ENCODE results near the gene SLC22A31.
"Not testable (repeated sequence)": the region's sequence is repeated elsewhere in the genome, so short reads cannot be mapped to it uniquely, and the experiment has no call there.

SLC22A31 gene

DNA sequence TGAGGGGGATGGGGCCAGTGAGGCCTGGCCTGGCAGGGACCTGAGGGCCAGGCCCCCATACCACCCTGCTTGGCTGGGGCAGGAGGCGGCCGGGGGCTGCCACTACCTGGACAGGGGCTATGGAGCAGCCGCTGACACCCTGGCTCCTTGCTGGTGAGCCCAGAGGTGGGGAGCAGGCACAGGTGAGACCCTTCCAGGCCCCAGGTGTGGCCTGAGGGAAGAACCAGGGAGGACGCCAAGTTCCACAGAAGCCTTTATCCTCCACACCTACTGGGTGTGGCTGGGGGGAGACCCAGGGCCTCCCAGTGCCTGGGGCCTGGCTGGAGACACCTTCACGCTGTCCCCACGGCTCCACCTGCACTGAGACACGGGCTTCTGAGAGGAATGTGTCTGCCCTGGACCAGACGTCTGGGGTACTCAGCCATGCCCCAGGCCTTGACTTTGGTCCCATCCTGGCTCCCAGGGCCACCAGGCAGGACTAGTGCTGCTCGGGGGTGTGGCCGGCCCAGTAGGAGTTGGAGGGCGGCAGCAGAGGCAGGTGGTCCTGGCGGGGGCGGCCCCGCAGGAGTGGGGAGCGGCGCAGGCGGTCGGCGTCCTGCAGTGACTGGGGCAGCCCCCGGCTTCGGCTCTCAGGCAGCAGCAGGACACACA, 4.7 kb downstream of the SLC22A31 start:
- no peaks in the 10 kb centered on the region for H3K36me3 ChIP-seq (ENCODE audit: control insufficient read depth, insufficient read depth, low read length)
- H3K4me1 ChIP-seq (ENCODE audit: control insufficient read depth, insufficient read depth, low read length) = no peaks in the 10 kb centered on the region
- H3K4me3 ChIP-seq (ENCODE audit: low read length) = no peak overlapping the region
- H3K27ac ChIP-seq (ENCODE audit: low read depth, low read length) = no peak overlapping the region
- H3K27me3 ChIP-seq (ENCODE audit: control insufficient read depth, insufficient read depth, low read length) = peaks cover 21% of the 10 kb centered on the region
- no peak overlapping the region for H3K9ac ChIP-seq (ENCODE audit: low read length)

DNA sequence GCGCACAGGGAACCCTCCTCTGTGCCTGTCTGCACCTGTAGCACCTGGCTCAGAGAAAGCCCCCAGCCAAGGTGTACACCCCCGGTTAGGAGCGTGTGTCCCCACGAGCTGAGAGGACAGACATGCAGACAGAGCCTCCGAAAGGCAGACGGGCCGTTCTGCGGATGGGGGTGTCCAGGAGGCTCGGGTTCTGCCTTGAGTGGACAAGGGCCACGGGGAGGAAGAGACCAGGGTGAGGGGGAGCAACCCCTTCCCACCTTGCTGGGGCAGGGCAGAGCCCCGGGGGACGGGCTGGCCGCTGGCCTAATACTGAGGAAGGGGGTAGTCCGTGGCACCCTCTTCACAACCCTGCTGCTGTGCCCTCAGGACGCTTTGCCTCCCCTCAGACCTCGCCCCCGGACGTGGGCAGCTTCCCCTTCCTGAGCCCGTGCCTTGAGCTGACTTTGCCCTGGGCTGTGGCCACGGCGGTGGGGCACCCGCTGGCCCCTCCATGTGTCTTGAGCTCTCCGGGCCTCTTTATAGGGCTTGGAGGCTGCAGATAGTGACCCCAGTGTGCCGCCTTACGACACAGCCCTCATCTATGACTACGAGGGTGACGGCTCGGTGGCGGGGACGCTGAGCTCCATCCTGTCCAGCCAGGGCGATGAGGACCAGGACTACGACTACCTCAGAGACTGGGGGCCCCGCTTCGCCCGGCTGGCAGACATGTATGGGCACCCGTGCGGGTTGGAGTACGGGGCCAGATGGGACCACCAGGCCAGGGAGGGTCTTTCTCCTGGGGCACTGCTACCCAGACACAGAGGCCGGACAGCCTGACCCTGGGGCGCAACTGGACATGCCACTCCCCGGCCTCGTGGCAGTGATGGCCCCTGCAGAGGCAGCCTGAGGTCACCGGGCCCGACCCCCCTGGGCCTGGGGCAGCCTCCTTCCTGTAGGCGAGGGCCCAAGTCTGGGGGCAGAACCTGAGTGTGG, 5.7 kb downstream of the SLC22A31 start:
- Histone ChIP-seq H3K27me3 (ENCODE audit: control insufficient read depth, insufficient read depth, low read length) (peaks cover 11% of the 10 kb centered on the region), H3K4me3 (ENCODE audit: low read length) (no peak overlapping the region), H3K9ac (ENCODE audit: low read length) (no peak overlapping the region), H3K4me1 (ENCODE audit: control insufficient read depth, insufficient read depth, low read length) (no peaks in the 10 kb centered on the region), H3K27ac (ENCODE audit: low read depth, low read length) (no peak overlapping the region), H3K36me3 (ENCODE audit: control insufficient read depth, insufficient read depth, low read length) (no peaks in the 10 kb centered on the region)

DNA sequence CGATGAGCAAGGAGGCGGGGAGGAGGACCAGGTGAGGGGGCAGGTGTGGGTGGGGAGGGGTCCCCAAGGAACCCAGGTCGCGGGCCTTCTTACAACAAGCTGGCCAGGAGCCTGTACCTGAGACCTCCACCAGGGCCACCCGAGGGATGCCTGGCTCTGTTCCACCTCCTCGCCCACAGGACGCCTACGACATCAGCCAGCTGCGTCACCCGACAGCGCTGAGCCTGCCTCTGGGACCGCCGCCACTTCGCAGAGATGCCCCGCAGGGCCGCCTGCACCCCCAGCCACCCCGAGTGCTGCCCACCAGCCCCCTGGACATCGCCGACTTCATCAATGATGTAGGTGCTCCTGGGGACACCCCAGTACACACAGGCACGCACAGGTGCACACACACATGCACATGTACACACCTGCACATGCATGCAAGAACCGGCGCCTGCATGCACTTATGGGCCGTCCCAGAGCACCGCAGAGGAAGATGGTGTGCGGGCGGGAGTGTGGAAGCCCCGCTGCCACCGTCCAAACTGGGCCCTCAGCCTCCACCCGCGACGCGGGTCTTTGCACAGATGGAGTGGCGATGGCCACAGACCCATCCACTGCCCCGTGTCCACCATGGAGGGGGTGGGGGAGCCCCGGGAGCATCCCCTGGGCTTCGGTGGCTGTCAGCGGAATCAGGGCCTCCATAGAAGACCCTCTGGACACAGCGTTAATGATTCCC, 6.6 kb downstream of the SLC22A31 start:
- Histone ChIP-seq H3K4me3 (ENCODE audit: low read length) (no peak overlapping the region), H3K4me1 (ENCODE audit: control insufficient read depth, insufficient read depth, low read length) (no peaks in the 10 kb centered on the region), H3K27me3 (ENCODE audit: control insufficient read depth, insufficient read depth, low read length) (peaks cover 6% of the 10 kb centered on the region), H3K36me3 (ENCODE audit: control insufficient read depth, insufficient read depth, low read length) (no peaks in the 10 kb centered on the region), H3K9ac (ENCODE audit: low read length) (no peak overlapping the region), H3K27ac (ENCODE audit: low read depth, low read length) (no peak overlapping the region)

DNA sequence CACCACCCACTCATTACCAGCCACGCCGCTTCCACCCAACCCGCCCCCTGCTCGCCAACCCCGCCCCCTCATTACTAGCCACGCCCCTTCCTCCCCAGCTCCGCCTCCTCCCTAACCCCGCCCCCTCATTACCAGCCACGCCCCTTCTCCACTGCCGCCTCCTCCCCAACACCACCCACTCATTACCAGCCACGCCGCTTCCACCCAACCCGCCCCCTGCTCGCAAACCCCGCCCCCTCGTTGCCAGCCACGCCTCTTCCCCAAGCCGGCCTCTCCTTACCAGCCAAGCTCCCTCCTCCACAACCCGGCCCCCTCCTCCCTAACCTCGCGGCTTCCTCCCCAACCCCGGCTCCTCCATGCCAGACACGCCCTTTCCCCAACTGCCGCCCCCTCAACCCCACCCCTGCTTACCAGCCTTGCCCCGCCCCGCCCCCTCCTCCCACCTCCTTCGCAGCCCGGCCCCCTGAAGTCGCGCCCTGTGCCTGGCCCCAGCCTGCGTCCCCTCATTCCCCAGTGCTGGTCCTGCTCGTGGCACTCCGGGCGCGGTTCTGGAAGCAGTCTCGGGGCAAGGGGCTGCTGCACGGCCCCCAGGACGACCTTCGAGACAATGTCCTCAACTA, 7.3 kb downstream of the SLC22A31 start:
- H3K27ac ChIP-seq (ENCODE audit: low read depth, low read length) = no peak overlapping the region
- H3K4me3 ChIP-seq (ENCODE audit: low read length) = no peak overlapping the region
- H3K9ac ChIP-seq (ENCODE audit: low read length) = no peak overlapping the region
- no peaks in the 10 kb centered on the region for H3K36me3 ChIP-seq (ENCODE audit: control insufficient read depth, insufficient read depth, low read length)
- no peaks in the 10 kb centered on the region for H3K4me1 ChIP-seq (ENCODE audit: control insufficient read depth, insufficient read depth, low read length)
- peaks cover 4% of the 10 kb centered on the region for H3K27me3 ChIP-seq (ENCODE audit: control insufficient read depth, insufficient read depth, low read length)

- not testable (repeated sequence) for H3K27me3 ChIP-seq (ENCODE audit: control insufficient read depth, insufficient read depth, low read length); H3K36me3 ChIP-seq (ENCODE audit: control insufficient read depth, insufficient read depth, low read length); H3K4me1 ChIP-seq (ENCODE audit: control insufficient read depth, insufficient read depth, low read length); H3K27ac ChIP-seq (ENCODE audit: low read depth, low read length); H3K9ac ChIP-seq (ENCODE audit: low read length)
- H3K4me3 ChIP-seq (ENCODE audit: low read length) = peak overlapping the region; percentile 58
Measured at GRCh38 chr16:89192186-89192955, 8.0 kb downstream of the SLC22A31 start.

DNA sequence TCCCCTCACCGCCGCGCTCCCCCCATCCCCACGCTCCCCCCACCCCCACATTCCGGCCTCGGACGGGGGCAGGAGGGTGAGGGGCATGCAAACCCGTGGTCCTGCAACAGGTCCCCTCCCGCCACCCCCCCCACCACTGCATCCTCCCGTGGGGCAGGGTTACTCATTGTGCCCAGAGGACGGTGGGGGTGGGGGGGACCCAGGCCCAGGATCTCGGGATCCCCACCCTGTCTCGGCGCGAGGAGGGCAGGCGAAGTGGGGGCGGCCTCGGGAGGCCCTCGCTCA, 8.5 kb downstream of the SLC22A31 start:
- no peaks in the 10 kb centered on the region for H3K4me1 ChIP-seq (ENCODE audit: control insufficient read depth, insufficient read depth, low read length)
- H3K27ac ChIP-seq (ENCODE audit: low read depth, low read length) = no peak overlapping the region
- H3K27me3 ChIP-seq (ENCODE audit: control insufficient read depth, insufficient read depth, low read length) = peaks cover 3% of the 10 kb centered on the region
- no peaks in the 10 kb centered on the region for H3K36me3 ChIP-seq (ENCODE audit: control insufficient read depth, insufficient read depth, low read length)
- no peak overlapping the region for H3K9ac ChIP-seq (ENCODE audit: low read length)
- H3K4me3 ChIP-seq (ENCODE audit: low read length) = peak overlapping the region; percentile 58

- Histone ChIP-seq H3K9ac (ENCODE audit: low read length) (no peak overlapping the region), H3K4me3 (ENCODE audit: low read length) (no peak overlapping the region), H3K27ac (ENCODE audit: low read depth, low read length) (no peak overlapping the region), H3K36me3 (ENCODE audit: control insufficient read depth, insufficient read depth, low read length) (no peaks in the 10 kb centered on the region), H3K27me3 (ENCODE audit: control insufficient read depth, insufficient read depth, low read length) (peaks cover 3% of the 10 kb centered on the region), H3K4me1 (ENCODE audit: control insufficient read depth, insufficient read depth, low read length) (no peaks in the 10 kb centered on the region)
Measured at GRCh38 chr16:89191033-89191900, 9.1 kb downstream of the SLC22A31 start.

DNA sequence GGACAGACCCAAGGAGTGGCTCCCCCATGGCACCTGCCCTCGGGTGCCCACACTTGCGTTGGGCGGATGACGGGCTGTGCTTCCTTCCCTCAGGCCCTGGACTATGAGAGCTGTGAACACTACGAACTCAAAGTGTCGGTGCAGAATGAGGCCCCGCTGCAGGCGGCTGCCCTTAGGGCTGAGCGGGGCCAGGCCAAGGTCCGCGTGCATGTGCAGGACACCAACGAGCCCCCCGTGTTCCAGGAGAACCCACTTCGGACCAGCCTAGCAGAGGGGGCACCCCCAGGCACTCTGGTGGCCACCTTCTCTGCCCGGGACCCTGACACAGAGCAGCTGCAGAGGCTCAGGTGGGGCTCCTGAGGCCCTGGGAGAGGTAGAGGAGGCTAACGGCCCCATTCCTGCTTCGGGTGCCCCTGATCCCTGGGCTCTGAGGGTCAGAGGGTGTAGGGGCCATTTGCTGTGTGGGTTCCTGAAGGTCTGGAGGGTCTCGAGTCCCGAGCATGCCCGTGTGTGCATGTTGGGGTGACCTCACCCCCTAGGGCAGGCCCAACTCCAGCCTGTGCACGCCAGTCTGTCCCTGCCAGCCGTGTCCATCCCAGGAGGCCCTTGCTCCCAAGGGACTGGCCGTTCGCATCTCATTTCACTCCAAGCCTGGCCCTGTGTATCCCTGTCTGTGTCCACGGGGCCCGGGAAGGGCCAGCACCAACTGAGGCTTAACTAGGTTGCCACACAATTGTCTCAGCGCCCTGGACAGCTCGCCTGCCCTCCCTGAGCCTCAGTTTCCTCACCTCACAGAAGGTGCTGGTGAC, 10.0 kb downstream of the SLC22A31 start:
- H3K27ac ChIP-seq (ENCODE audit: low read depth, low read length) = no peak overlapping the region
- H3K36me3 ChIP-seq (ENCODE audit: control insufficient read depth, insufficient read depth, low read length) = no peaks in the 10 kb centered on the region
- peaks cover 3% of the 10 kb centered on the region for H3K27me3 ChIP-seq (ENCODE audit: control insufficient read depth, insufficient read depth, low read length)
- H3K4me3 ChIP-seq (ENCODE audit: low read length) = no peak overlapping the region
- H3K9ac ChIP-seq (ENCODE audit: low read length) = no peak overlapping the region
- no peaks in the 10 kb centered on the region for H3K4me1 ChIP-seq (ENCODE audit: control insufficient read depth, insufficient read depth, low read length)

GRCh38 chr16:89189358-89190025, 10.8 kb downstream of the SLC22A31 start:
- Histone ChIP-seq H3K27ac (ENCODE audit: low read depth, low read length) (no peak overlapping the region), H3K9ac (ENCODE audit: low read length) (no peak overlapping the region), H3K4me3 (ENCODE audit: low read length) (no peak overlapping the region), H3K4me1 (ENCODE audit: control insufficient read depth, insufficient read depth, low read length) (no peaks in the 10 kb centered on the region), H3K36me3 (ENCODE audit: control insufficient read depth, insufficient read depth, low read length) (no peaks in the 10 kb centered on the region), H3K27me3 (ENCODE audit: control insufficient read depth, insufficient read depth, low read length) (peaks cover 6% of the 10 kb centered on the region)

DNA sequence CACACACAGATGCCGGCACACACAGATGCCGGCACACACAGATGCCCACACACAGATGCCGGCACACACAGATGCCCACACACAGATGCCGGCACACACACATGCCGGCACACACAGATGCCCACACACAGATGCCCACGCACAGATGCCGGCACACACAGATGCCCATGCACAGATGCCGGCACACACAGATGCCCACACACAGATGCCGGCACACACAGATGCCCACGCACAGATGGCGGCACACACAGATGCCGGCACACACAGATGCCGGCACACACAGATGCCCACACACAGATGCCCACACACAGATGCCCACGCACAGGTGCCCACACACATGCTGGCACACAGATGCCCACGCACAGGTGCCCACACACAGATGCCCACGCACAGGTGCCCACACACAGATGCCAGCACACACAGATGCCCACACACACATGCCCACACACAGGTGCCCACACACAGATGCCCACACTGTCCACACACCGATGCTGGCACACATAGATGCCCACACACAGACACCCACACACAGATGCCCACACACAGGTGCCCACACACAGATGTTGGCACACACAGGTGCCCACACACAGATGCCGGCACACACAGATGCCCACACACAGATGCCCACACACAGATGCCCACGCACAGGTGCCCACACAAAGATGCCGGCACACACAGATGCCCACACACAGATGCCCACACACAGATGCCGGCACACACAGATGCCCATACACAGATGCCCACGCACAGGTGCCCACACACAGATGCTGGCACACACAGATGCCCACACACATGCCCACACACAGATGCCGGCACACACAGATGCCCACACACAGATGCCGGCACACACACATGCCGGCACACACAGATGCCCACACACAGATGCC, 11.6 kb downstream of the SLC22A31 start:
- H3K4me3 ChIP-seq (ENCODE audit: low read length); H3K4me1 ChIP-seq (ENCODE audit: control insufficient read depth, insufficient read depth, low read length); H3K27ac ChIP-seq (ENCODE audit: low read depth, low read length); H3K9ac ChIP-seq (ENCODE audit: low read length); H3K36me3 ChIP-seq (ENCODE audit: control insufficient read depth, insufficient read depth, low read length): not testable (repeated sequence)
- H3K27me3 ChIP-seq (ENCODE audit: control insufficient read depth, insufficient read depth, low read length) = peaks cover 12% of the 10 kb centered on the region

Data from rectal smooth muscle tissue (tissue), 1 donor.